GM10266 (cell line): ENCODE measurements around the gene IL21R.

Experiments used
- DNase-seq: peaks from one replicate; pipeline ENCODE4 v3.0.0; 2012; ENCODE audit errors: extremely low spot score
- TF ChIP-seq, protein P1 (sequence below): IDR thresholded peaks from 2 replicates; pipeline ENCODE4 v1.5.1; 2012; ENCODE audit warnings: mild to moderate bottlenecking, low read depth; ENCODE audit not compliant: control insufficient read depth, insufficient read depth; ENCODE audit errors: missing control alignments

The IL21R gene

DNA sequence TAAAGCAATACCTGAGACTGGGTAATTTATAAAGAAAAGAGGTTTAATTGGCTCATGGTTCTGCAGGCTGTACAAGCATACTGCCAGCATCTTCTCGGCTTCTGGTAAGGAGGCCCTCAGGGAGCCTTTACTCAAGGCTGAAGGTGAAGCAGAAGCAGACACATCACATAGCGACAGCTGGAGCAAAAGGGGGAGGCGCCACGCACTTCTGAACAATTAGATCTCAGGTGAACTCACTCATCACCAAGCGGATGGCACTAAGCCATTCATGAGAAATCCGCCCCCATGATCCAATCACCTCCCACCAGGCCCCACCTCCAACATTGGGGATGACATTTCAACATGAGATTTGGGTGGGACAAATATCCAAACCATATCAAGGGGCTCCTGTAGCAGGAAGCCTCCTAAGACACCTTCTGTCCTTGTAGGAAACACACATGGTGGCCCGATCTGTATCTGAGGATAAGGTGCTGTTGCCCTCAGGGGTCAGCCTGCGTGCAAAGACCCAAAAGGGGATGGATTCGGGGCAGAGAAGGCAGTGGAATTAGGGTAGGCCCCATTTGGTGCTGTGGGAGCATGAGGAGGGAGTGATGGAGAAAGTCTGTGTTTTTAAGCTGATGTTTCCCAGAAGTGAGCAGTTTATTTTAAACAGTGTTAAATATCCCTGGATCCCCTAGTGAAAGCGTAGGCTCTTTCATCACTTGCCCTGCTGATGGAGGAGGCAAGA is 23.0 kb downstream of the IL21R start:
- TF ChIP-seq, protein P1, sequence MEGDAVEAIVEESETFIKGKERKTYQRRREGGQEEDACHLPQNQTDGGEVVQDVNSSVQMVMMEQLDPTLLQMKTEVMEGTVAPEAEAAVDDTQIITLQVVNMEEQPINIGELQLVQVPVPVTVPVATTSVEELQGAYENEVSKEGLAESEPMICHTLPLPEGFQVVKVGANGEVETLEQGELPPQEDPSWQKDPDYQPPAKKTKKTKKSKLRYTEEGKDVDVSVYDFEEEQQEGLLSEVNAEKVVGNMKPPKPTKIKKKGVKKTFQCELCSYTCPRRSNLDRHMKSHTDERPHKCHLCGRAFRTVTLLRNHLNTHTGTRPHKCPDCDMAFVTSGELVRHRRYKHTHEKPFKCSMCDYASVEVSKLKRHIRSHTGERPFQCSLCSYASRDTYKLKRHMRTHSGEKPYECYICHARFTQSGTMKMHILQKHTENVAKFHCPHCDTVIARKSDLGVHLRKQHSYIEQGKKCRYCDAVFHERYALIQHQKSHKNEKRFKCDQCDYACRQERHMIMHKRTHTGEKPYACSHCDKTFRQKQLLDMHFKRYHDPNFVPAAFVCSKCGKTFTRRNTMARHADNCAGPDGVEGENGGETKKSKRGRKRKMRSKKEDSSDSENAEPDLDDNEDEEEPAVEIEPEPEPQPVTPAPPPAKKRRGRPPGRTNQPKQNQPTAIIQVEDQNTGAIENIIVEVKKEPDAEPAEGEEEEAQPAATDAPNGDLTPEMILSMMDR = no peak
- no peak for DNase-seq

DNA sequence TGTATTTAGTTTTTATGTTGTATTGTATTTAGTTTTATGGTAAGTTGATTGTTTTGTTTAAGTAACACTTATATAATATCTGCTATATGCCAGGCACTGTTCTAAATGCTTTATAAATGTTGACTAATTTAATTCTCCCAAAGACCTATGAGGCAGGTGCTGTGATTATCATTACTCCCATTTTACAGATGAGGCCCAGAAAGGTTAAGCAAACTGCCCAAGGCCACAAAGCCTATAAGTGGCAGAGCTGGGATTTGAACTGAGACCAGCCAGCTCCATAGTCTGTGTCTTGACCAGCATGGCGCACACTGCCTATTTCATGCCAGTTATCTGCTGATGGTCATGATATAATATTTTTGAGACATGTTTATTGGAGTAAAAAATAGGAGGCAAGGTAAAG is 24.0 kb downstream of the IL21R start:
- TF ChIP-seq, protein P1 = no peak
- no peak for DNase-seq

GRCh38 chr16:27426423-27427408 is 24.7 kb downstream of the IL21R start:
- TF ChIP-seq, protein P1 = no peak
- peak; percentile 73 for DNase-seq

GRCh38 chr16:27427538-27427937 is 25.6 kb downstream of the IL21R start:
- peak; percentile 3 for DNase-seq
- TF ChIP-seq, protein P1 = no peak

- DNase-seq = peak; percentile 8
Measured at GRCh38 chr16:27428026-27428785, 26.2 kb downstream of the IL21R start.

GRCh38 chr16:27429330-27429871 is 27.4 kb downstream of the IL21R start:
- TF ChIP-seq, protein P1 = no peak
- no peak for DNase-seq

More at GRCh38 chr16:27428026-27428785, 26.2 kb downstream of the IL21R start:
- TF ChIP-seq, protein P1 = peak; percentile 32
